Measurements from ENCODE around the gene FGF8.

Gene FGF8

DNA sequence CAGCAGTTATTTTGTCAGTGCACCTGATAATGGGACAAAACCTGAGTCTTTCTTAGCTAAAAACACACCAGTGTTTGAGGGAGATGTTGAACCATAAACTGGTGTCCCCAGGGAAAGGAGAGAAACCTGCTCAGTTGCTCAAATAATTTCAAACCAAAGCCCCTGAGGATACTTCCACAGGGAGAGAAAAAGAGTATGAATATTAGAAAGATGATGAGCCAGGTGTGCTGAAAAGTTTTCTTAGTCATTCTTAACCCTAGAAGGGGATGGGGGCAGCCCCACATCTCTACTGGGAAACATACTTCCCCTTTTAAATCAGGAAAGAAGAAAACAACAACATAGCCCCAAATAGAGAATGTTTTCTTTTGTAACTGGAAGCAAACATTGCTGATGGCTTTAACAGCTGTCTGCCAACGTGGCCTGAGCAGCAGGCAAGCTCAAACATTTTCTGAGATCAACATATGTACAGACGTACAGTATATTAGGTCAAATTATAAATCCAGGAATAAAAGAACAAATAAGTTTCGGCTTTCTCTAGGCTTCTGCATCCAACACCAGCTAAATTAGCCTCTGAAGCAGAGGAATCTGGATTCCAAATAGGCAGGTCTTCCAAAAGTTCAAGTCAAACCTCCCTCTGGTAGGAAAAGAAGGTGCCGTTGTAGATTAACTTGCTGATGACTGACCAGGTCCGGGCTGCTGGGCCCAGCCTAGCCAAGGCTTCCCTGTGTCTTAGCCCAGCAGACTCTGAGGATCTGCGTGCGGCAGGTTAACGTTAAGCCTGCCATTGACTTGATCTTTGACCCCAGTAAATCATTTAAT is 50.4 kb downstream of the FGF8 start:
- DNase-seq: no peak

DNA sequence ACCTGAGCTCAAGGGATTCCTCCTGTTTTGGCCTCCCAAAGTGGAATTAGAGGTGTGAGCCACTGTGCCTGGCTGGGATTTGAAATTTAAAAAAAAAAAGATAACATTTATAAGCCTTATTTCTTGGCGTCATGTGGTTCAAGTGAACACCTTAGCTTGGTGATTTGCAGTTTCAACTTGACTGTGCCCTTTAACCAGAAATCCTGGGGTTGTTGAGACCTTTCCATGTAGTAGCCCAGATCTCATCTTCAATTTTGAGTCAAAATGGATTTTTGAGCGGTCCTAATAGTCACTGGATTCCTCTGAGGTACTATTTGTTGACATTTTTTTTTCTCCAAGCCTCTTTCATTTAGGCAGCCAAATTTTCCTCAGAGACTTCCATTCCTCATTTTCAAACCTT is 51.5 kb downstream of the FGF8 start:
- no peak for DNase-seq

- no peak for DNase-seq
Observed at GRCh38 chr10:101723176-101723575, 52.7 kb downstream of the FGF8 start.

DNA sequence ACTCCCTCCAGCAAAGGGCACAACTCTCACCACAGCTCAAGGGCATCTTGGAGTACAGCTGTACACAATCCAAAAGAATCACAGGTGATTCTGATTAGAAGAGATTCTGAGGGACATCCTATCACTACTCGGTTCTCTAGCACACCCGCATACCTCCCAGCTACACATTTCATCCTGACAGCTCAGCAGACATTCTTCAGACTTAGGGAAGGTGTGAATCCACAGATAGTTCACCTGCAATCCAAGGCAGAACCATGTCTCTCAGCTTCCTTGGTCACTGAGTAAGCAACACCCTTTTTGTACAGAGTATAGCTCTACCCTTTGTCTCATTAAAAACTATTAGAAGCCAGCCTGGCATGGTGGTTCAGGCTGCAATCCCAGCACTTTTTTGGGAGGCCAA is 54.1 kb downstream of the FGF8 start:
- no peak for DNase-seq

GRCh38 chr10:101720606-101721230 is 55.2 kb downstream of the FGF8 start:
- no peak for DNase-seq

Measured in NCI-H1105 (cell line).